Measurements from ENCODE around the gene USO1. TPM values are rescaled to one million over a fixed set of nuclear protein-coding genes. Genes with fewer than 3 reads are reported as not detected.

The USO1 gene
- total RNA-seq, 1 experiment from 2014 or later, result 110 TPM

- H3K27me3 Mint-ChIP-seq (ENCODE audit: low read depth), result no peaks in the 10 kb centered on the region
- H2BK120ac ChIP-seq (ENCODE audit: low read depth, low read length, poor library complexity, severe bottlenecking), result no peak overlapping the region
- peak overlapping the region in 2 of 3 experiments; percentile 11 to 17; a peak in 2 of 7 replicates for H3K27ac Mint-ChIP-seq
- no peak overlapping the region for H3K9ac ChIP-seq (ENCODE audit: extremely low read depth, insufficient read length, low read length)
- no peak overlapping the region for H2BK20ac ChIP-seq (ENCODE audit: low read depth, low read length, poor library complexity, severe bottlenecking)
- H4K20me1 ChIP-seq (ENCODE audit: control insufficient read depth, insufficient read depth, insufficient read length), result no peaks in the 10 kb centered on the region
- H3T11ph ChIP-seq (ENCODE audit: low read length), result no peak overlapping the region
- no peak overlapping the region for H3K23ac ChIP-seq (ENCODE audit: insufficient read length, low read depth, low read length)
- H4K5ac ChIP-seq (ENCODE audit: insufficient read length, low read depth, low read length), result no peak overlapping the region
- H3K36me3 Mint-ChIP-seq (ENCODE audit: insufficient read depth in 1 of 3, low read depth in 3 of 3), result peaks cover 5 to 13% (median 12%) of the 10 kb centered on the region in 3 experiments; a peak in 6 of 7 replicates
- no peak overlapping the region for H2AK5ac ChIP-seq (ENCODE audit: insufficient read length, low read length)
- TF ChIP-seq CTCF (conservative IDR thresholded peaks at IDR 0.05), result no peak
- H4K8ac ChIP-seq (replicated peaks; ENCODE audit: insufficient read length, low read depth, low read length), result no peak overlapping the region
- WGBS (ENCODE audit: extremely low coverage, insufficient read length, low lambda C conversion rate), result no CpG with 5 or more reads among the region's 9 CpGs
- no peak overlapping the region for H2AFZ ChIP-seq (ENCODE audit: low read length)
- H3K79me1 ChIP-seq (ENCODE audit: insufficient read depth, low read depth, low read length, poor library complexity, severe bottlenecking), result peaks cover 6% of the 10 kb centered on the region
- no peaks in the 10 kb centered on the region for H3K27me3 ChIP-seq (ENCODE audit: insufficient read depth, low read length)
- no peak overlapping the region for H3K4me2 ChIP-seq (ENCODE audit: insufficient read depth, insufficient read length, low read length)
- no peak overlapping the region for H2BK15ac ChIP-seq (ENCODE audit: low read depth, low read length)
- no peak overlapping the region for H3K56ac ChIP-seq (ENCODE audit: insufficient read length, low read depth, low read length)
- H3K4me3 Mint-ChIP-seq, result no peak overlapping the region
- no peak overlapping the region for H3K4ac ChIP-seq (ENCODE audit: low read depth, low read length)
- H3K23me2 ChIP-seq (ENCODE audit: insufficient read length, low read depth, low read length, poor library complexity, severe bottlenecking), result no peaks in the 10 kb centered on the region
- H3K9me3 ChIP-seq (ENCODE audit: control insufficient read depth, low read depth, low read length), result no peaks in the 10 kb centered on the region
- H3K14ac ChIP-seq (ENCODE audit: insufficient read depth, low read length), result no peak overlapping the region
- H3K27ac ChIP-seq (ENCODE audit: insufficient read length, low read depth, low read length), result no peak overlapping the region
- H3K9me3 Mint-ChIP-seq, result no peaks in the 10 kb centered on the region
- H3K4me1 Mint-ChIP-seq, result no peaks in the 10 kb centered on the region
- no peak overlapping the region for H3K18ac ChIP-seq (ENCODE audit: insufficient read length, low read depth, low read length)
- no peak overlapping the region for H2BK12ac ChIP-seq (ENCODE audit: insufficient read length, low read depth, low read length)
- no peak overlapping the region for H2BK5ac ChIP-seq (ENCODE audit: insufficient read length, low read length)
- H3K4me1 ChIP-seq (ENCODE audit: insufficient read depth, low read length), result no peaks in the 10 kb centered on the region
- no peak for DNase-seq
- no peak overlapping the region for H4K91ac ChIP-seq (ENCODE audit: insufficient read length, low read depth, low read length)
- peaks cover 7% of the 10 kb centered on the region; the same call in 1 of the 2 replicates for H3K79me2 ChIP-seq (ENCODE audit: insufficient read depth, low read length)
These were observed 21.4 kb downstream of the USO1 start for GRCh38 chr4:75745721-75746199.

All from H9 (cell line).